IgD-negative memory B cell (primary cell): ENCODE measurements around the gene HOXD1. TPM values are rescaled to one million over a fixed set of nuclear protein-coding genes. Genes with fewer than 3 reads are reported as not detected.
A peak's percentile ranks its signal among the peaks of the same experiment; 100 is the strongest.

Experiments
- H3K27ac Mint-ChIP-seq, 3 donors: one replicate each; pipeline ENCODE4 v1.8.0; 2020 to 2022; ENCODE audit warnings: mild to moderate bottlenecking in 3 of 3, mixed read lengths in 3 of 3, moderate library complexity in 1 of 3
- H3K27me3 Mint-ChIP-seq: one replicate; pipeline ENCODE4 v1.8.0; 2021; ENCODE audit warnings: mixed read lengths
- H3K36me3 Mint-ChIP-seq: one replicate; pipeline ENCODE4 v1.8.0; 2020; ENCODE audit warnings: mild to moderate bottlenecking, mixed read lengths
- H3K4me1 Mint-ChIP-seq, 3 donors: one replicate each; pipeline ENCODE4 v1.8.0; 2020 to 2022; ENCODE audit warnings: mixed read lengths in 3 of 3, mild to moderate bottlenecking in 1 of 3
- H3K4me3 Mint-ChIP-seq, 4 donors: one replicate each; pipeline ENCODE4 v1.8.0; 2020 to 2022; ENCODE audit warnings: mild to moderate bottlenecking in 4 of 4, mixed read lengths in 4 of 4, moderate library complexity in 3 of 4
- H3K9me3 Mint-ChIP-seq, 3 donors: one replicate each; pipeline ENCODE4 v1.8.0; 2020 to 2021; ENCODE audit warnings: mixed read lengths in 3 of 3, mild to moderate bottlenecking in 1 of 3
- polyA plus RNA-seq: library from polyadenylated mRNA; unstranded; fragments of 300-500 nt; fragmentation: Illumina TruSeq; gene quantifications from one replicate; pipeline ENCODE4 v1.2.3, GENCODE V29; 2021

The HOXD1 gene
- polyA plus RNA-seq, 1 donor from 2014 or later = not detected

GRCh38 chr2:176177580-176178037, 10.9 kb upstream of the HOXD1 start:
- Mint-ChIP-seq H3K36me3 (peaks cover 2% of the 10 kb centered on the region), H3K9me3 (peaks cover 0 to 7% (median 0%) of the 10 kb centered on the region in 3 donors), H3K27ac (no peak overlapping the region), H3K4me1 (peaks cover 2 to 7% (median 5%) of the 10 kb centered on the region in 3 donors), H3K4me3 (peak overlapping the region in 2 of 4 donors; percentile 70 to 75), H3K27me3 (peaks cover 67% of the 10 kb centered on the region)

GRCh38 chr2:176178038-176178756, 10.3 kb upstream of the HOXD1 start:
- H3K4me3 Mint-ChIP-seq = peak overlapping the region in 3 of 4 donors; percentile 55 to 70 (median 59)
- H3K36me3 Mint-ChIP-seq = peaks cover 2% of the 10 kb centered on the region
- peaks cover 1 to 6% (median 5%) of the 10 kb centered on the region in 3 donors for H3K4me1 Mint-ChIP-seq
- no peak overlapping the region for H3K27ac Mint-ChIP-seq
- H3K9me3 Mint-ChIP-seq = peaks cover 0 to 3% (median 0%) of the 10 kb centered on the region in 3 donors
- peaks cover 65% of the 10 kb centered on the region for H3K27me3 Mint-ChIP-seq

GRCh38 chr2:176178757-176179295, 9.6 kb upstream of the HOXD1 start:
- H3K4me3 Mint-ChIP-seq = peak overlapping the region in 3 of 4 donors; percentile 25 to 47 (median 28)
- H3K27ac Mint-ChIP-seq = peak overlapping the region in 1 of 3 donors; percentile 52
- peaks cover 0 to 5% (median 4%) of the 10 kb centered on the region in 3 donors for H3K4me1 Mint-ChIP-seq
- H3K9me3 Mint-ChIP-seq = peaks cover 0 to 1% (median 0%) of the 10 kb centered on the region in 3 donors
- no peaks in the 10 kb centered on the region for H3K36me3 Mint-ChIP-seq
- peaks cover 58% of the 10 kb centered on the region for H3K27me3 Mint-ChIP-seq

- no peaks in the 10 kb centered on the region for H3K36me3 Mint-ChIP-seq
- peaks cover 0 to 5% (median 2%) of the 10 kb centered on the region in 3 donors for H3K4me1 Mint-ChIP-seq
- H3K4me3 Mint-ChIP-seq = no peak overlapping the region
- H3K27ac Mint-ChIP-seq = no peak overlapping the region
- H3K9me3 Mint-ChIP-seq = no peaks in the 10 kb centered on the region
- H3K27me3 Mint-ChIP-seq = peaks cover 40% of the 10 kb centered on the region
Measured at GRCh38 chr2:176181551-176181950, 6.9 kb upstream of the HOXD1 start.

GRCh38 chr2:176182671-176183070, 5.8 kb upstream of the HOXD1 start:
- H3K27ac Mint-ChIP-seq = no peak overlapping the region
- peaks cover 39% of the 10 kb centered on the region for H3K27me3 Mint-ChIP-seq
- H3K36me3 Mint-ChIP-seq = no peaks in the 10 kb centered on the region
- H3K9me3 Mint-ChIP-seq = no peaks in the 10 kb centered on the region
- H3K4me1 Mint-ChIP-seq = peaks cover 0 to 11% (median 7%) of the 10 kb centered on the region in 3 donors
- no peak overlapping the region for H3K4me3 Mint-ChIP-seq

GRCh38 chr2:176184749-176185148, 3.7 kb upstream of the HOXD1 start:
- Mint-ChIP-seq H3K36me3 (no peaks in the 10 kb centered on the region), H3K9me3 (no peaks in the 10 kb centered on the region), H3K4me3 (no peak overlapping the region), H3K4me1 (peaks cover 1 to 15% (median 15%) of the 10 kb centered on the region in 3 donors), H3K27ac (no peak overlapping the region), H3K27me3 (peaks cover 37% of the 10 kb centered on the region)

GRCh38 chr2:176186024-176186423, 2.4 kb upstream of the HOXD1 start:
- Mint-ChIP-seq H3K4me1 (peaks cover 1 to 16% (median 15%) of the 10 kb centered on the region in 3 donors), H3K9me3 (no peaks in the 10 kb centered on the region), H3K27me3 (peaks cover 40% of the 10 kb centered on the region), H3K27ac (no peak overlapping the region), H3K36me3 (no peaks in the 10 kb centered on the region), H3K4me3 (peak overlapping the region in 2 of 4 donors; percentile 24 to 57)

GRCh38 chr2:176187200-176187898, 1.1 kb upstream of the HOXD1 start:
- Mint-ChIP-seq H3K4me3 (peak overlapping the region; percentile 79 to 96 (median 88)), H3K9me3 (no peaks in the 10 kb centered on the region), H3K4me1 (peaks cover 1 to 16% (median 15%) of the 10 kb centered on the region in 3 donors), H3K27me3 (peaks cover 49% of the 10 kb centered on the region), H3K36me3 (no peaks in the 10 kb centered on the region), H3K27ac (no peak overlapping the region)

- Mint-ChIP-seq H3K9me3 (no peaks in the 10 kb centered on the region), H3K4me1 (peaks cover 1 to 16% (median 15%) of the 10 kb centered on the region in 3 donors), H3K4me3 (peak overlapping the region; percentile 46 to 86 (median 78)), H3K36me3 (no peaks in the 10 kb centered on the region), H3K27me3 (peaks cover 57% of the 10 kb centered on the region), H3K27ac (peak overlapping the region in 1 of 3 donors; percentile 90)
Measured at GRCh38 chr2:176188774-176189680, 559 bp downstream of the HOXD1 start.

- Mint-ChIP-seq H3K4me3 (peak overlapping the region; percentile 46 to 86 (median 78)), H3K9me3 (no peaks in the 10 kb centered on the region), H3K36me3 (no peaks in the 10 kb centered on the region), H3K27ac (peak overlapping the region in 1 of 3 donors; percentile 86), H3K4me1 (peaks cover 1 to 16% (median 15%) of the 10 kb centered on the region in 3 donors), H3K27me3 (peaks cover 58% of the 10 kb centered on the region)
Measured at GRCh38 chr2:176189681-176190641, 1.5 kb downstream of the HOXD1 start.

- Mint-ChIP-seq H3K36me3 (no peaks in the 10 kb centered on the region), H3K4me3 (no peak overlapping the region), H3K4me1 (peaks cover 1 to 14% (median 8%) of the 10 kb centered on the region in 3 donors), H3K27ac (no peak overlapping the region), H3K27me3 (peaks cover 54% of the 10 kb centered on the region), H3K9me3 (no peaks in the 10 kb centered on the region)
Measured at GRCh38 chr2:176192351-176192750, 3.9 kb downstream of the HOXD1 start.

- H3K4me1 Mint-ChIP-seq = peaks cover under 1 to 7% (median 1%) of the 10 kb centered on the region in 3 donors
- no peak overlapping the region for H3K27ac Mint-ChIP-seq
- no peaks in the 10 kb centered on the region for H3K36me3 Mint-ChIP-seq
- peaks cover 54% of the 10 kb centered on the region for H3K27me3 Mint-ChIP-seq
- no peak overlapping the region for H3K4me3 Mint-ChIP-seq
- H3K9me3 Mint-ChIP-seq = peaks cover 0 to 4% (median 0%) of the 10 kb centered on the region in 3 donors
Measured at GRCh38 chr2:176193048-176193447, 4.6 kb downstream of the HOXD1 start.

- H3K4me3 Mint-ChIP-seq = no peak overlapping the region
- peaks cover 0 to 6% (median 4%) of the 10 kb centered on the region in 3 donors for H3K9me3 Mint-ChIP-seq
- H3K4me1 Mint-ChIP-seq = no peaks in the 10 kb centered on the region
- H3K27me3 Mint-ChIP-seq = peaks cover 19% of the 10 kb centered on the region
- no peak overlapping the region for H3K27ac Mint-ChIP-seq
- H3K36me3 Mint-ChIP-seq = no peaks in the 10 kb centered on the region
Measured at GRCh38 chr2:176199902-176200301, 11.4 kb downstream of the HOXD1 start.
